ENCODE measurements around the gene HHATL. TPM values are rescaled to one million over a fixed set of nuclear protein-coding genes. Genes with fewer than 3 reads are reported as not detected.

The HHATL gene
- total RNA-seq, 1 donor from 2014 or later, result not detected

DNA sequence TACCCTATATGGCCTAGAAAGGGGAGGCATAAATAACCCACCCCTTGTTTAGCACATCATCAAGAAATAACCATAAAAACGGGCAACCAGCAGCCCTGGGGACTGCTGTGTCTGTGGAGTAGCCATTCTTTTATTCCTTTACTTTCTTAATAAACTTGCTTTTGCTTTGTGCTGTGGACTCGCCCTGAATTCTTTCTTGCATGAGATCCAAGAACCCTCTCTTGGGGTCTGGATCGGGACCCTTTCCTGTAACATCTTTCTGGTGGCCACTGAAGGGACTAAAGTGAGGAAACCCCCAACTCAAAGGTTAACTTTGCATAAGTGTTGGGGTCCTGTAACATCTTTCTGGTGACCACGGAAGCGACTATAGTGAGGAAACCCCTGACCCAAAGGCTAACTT, 15.7 kb upstream of the HHATL start:
- peaks cover 56% of the 10 kb centered on the region for H3K27me3 Mint-ChIP-seq (ENCODE audit: unreplicated experiment)
- H3K4me1 Mint-ChIP-seq (ENCODE audit: unreplicated experiment), result no peaks in the 10 kb centered on the region
- no peaks in the 10 kb centered on the region for H3K36me3 Mint-ChIP-seq (ENCODE audit: unreplicated experiment)
- H3K9me3 Mint-ChIP-seq (ENCODE audit: unreplicated experiment), result no peaks in the 10 kb centered on the region
- TF ChIP-seq, protein P1, sequence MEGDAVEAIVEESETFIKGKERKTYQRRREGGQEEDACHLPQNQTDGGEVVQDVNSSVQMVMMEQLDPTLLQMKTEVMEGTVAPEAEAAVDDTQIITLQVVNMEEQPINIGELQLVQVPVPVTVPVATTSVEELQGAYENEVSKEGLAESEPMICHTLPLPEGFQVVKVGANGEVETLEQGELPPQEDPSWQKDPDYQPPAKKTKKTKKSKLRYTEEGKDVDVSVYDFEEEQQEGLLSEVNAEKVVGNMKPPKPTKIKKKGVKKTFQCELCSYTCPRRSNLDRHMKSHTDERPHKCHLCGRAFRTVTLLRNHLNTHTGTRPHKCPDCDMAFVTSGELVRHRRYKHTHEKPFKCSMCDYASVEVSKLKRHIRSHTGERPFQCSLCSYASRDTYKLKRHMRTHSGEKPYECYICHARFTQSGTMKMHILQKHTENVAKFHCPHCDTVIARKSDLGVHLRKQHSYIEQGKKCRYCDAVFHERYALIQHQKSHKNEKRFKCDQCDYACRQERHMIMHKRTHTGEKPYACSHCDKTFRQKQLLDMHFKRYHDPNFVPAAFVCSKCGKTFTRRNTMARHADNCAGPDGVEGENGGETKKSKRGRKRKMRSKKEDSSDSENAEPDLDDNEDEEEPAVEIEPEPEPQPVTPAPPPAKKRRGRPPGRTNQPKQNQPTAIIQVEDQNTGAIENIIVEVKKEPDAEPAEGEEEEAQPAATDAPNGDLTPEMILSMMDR (IDR thresholded peaks at IDR 0.05), result no peak
- H3K27ac Mint-ChIP-seq (ENCODE audit: unreplicated experiment), result no peak overlapping the region
- peak; percentile 59 for DNase-seq (ENCODE audit: extremely low spot score, unreplicated experiment)
- H3K4me3 Mint-ChIP-seq (ENCODE audit: unreplicated experiment), result no peak overlapping the region

DNA sequence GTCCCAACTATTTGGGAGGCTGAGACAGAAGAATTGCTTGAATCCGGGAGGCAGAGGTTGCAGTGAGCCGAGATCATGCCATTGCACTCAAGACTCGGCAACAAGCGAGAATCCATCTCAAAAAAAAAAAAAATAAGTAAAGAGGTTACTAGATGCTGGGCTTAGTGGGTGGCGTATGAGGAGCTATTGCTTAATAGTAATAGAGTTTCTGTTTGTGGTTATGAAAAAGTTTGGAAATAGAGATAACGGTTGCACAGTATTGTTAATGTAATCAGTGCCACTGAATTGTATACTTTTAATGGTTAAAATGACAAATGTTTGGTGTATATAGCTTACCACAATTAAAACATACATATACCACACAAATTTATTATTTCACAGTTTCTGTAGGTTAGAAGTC, 14.7 kb upstream of the HHATL start:
- TF ChIP-seq, protein P1 (IDR thresholded peaks at IDR 0.05), result no peak

DNA sequence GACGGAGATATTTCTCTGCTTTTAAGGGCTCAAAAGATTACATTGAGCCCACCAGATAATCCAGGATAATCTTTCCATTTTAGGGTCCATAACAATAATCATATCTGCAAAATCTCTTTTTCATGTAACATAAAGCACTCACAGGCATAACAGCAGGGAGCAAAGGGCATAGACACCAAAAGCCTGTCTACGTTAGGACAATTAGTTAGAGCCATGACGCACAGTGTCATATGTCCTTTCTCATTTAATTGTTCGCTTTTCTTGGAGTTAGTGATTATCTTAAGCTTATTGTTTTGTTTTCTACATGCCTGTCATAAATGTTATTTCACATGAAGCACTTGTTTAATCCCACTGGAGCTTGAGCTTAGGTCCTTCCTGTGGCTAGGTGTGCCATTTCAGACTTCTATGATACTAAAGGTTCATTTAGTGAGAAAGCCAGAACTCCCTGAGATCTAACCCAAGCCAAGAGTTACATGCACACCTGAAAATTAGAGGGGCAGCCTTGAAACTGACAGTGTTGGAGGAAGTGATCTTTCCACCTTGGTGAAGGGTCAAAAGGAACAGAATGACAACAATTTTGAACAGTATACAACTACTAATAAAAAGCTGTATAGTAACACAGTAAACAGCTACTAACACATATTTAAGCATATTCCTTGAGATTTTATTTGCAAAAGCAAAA, 11.7 kb upstream of the HHATL start:
- TF ChIP-seq, protein P1 (IDR thresholded peaks at IDR 0.05), result no peak
- H3K4me1 Mint-ChIP-seq (ENCODE audit: unreplicated experiment), result no peaks in the 10 kb centered on the region
- H3K4me3 Mint-ChIP-seq (ENCODE audit: unreplicated experiment), result no peak overlapping the region
- peaks cover 42% of the 10 kb centered on the region for H3K27me3 Mint-ChIP-seq (ENCODE audit: unreplicated experiment)
- DNase-seq (ENCODE audit: extremely low spot score, unreplicated experiment), result no peak
- H3K27ac Mint-ChIP-seq (ENCODE audit: unreplicated experiment), result no peak overlapping the region
- no peaks in the 10 kb centered on the region for H3K36me3 Mint-ChIP-seq (ENCODE audit: unreplicated experiment)
- no peaks in the 10 kb centered on the region for H3K9me3 Mint-ChIP-seq (ENCODE audit: unreplicated experiment)

More for the DNA sequence above, 14.7 kb upstream of the HHATL start:
- Mint-ChIP-seq H3K9me3 (ENCODE audit: unreplicated experiment) (no peaks in the 10 kb centered on the region), H3K4me1 (ENCODE audit: unreplicated experiment) (no peaks in the 10 kb centered on the region), H3K4me3 (ENCODE audit: unreplicated experiment) (no peak overlapping the region), H3K27ac (ENCODE audit: unreplicated experiment) (no peak overlapping the region), H3K36me3 (ENCODE audit: unreplicated experiment) (no peaks in the 10 kb centered on the region), H3K27me3 (ENCODE audit: unreplicated experiment) (peaks cover 54% of the 10 kb centered on the region)
- no peak for DNase-seq (ENCODE audit: extremely low spot score, unreplicated experiment)

DNA sequence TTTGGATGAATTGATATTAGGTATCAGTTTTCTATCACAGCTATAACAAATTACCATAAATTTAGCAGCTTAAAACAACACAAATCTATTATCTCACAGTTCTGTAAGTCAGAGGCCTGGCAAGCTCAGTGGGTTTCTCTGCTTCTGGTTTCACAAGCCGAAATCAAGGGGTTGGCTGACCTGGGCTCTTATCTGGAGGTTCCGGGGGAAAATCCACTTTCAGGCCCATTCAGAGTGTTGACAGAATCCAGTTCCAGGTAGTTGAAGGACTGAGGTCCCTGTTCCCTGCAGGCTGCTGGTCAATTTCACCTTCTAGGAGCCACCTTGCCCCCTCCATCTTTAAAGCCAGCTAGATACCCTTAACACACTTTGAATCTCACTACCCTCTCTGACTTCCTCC, 11.1 kb upstream of the HHATL start:
- peak; percentile 5 for DNase-seq (ENCODE audit: extremely low spot score, unreplicated experiment)
- H3K9me3 Mint-ChIP-seq (ENCODE audit: unreplicated experiment), result no peaks in the 10 kb centered on the region
- H3K4me3 Mint-ChIP-seq (ENCODE audit: unreplicated experiment), result no peak overlapping the region
- H3K27ac Mint-ChIP-seq (ENCODE audit: unreplicated experiment), result no peak overlapping the region
- peaks cover 36% of the 10 kb centered on the region for H3K27me3 Mint-ChIP-seq (ENCODE audit: unreplicated experiment)
- TF ChIP-seq, protein P1 (IDR thresholded peaks at IDR 0.05), result no peak
- H3K36me3 Mint-ChIP-seq (ENCODE audit: unreplicated experiment), result no peaks in the 10 kb centered on the region
- no peaks in the 10 kb centered on the region for H3K4me1 Mint-ChIP-seq (ENCODE audit: unreplicated experiment)

DNA sequence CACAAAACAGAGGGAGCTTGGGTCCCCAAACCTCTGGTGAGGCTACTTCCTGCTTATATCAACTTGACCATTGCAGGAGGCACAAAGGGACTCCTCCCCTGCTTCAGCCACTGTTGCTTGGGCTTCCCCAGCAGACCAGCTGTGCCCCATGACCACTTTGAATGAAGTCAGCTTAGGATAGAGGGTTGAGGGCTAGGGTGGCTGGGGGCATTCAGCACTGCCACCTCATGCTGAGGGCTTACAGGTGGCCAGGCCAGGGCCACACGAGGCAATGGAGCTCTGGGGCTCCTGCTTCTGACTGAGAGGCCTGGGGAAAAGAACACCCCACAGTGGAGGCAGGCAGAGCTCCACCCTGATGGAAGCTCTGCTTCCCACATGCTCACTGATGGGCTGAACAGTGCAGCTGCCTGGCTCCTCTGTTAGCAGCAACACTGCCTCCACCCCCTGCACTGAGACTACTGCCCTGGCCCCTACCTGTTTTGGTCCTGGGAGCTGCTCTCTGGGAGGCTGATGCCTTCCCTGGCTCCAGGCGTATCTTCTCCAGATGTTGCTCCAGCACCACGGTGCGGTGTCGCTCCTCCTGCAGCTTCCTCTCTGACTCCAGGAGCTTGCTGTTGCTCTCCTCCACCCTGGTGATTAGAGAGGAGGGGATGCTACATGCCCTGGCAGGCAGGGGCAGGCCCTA, 10.2 kb upstream of the HHATL start:
- DNase-seq (ENCODE audit: extremely low spot score, unreplicated experiment), result peak; percentile 77
- no peaks in the 10 kb centered on the region for H3K9me3 Mint-ChIP-seq (ENCODE audit: unreplicated experiment)
- H3K4me3 Mint-ChIP-seq (ENCODE audit: unreplicated experiment), result no peak overlapping the region
- peaks cover 29% of the 10 kb centered on the region for H3K27me3 Mint-ChIP-seq (ENCODE audit: unreplicated experiment)
- no peaks in the 10 kb centered on the region for H3K4me1 Mint-ChIP-seq (ENCODE audit: unreplicated experiment)
- H3K36me3 Mint-ChIP-seq (ENCODE audit: unreplicated experiment), result no peaks in the 10 kb centered on the region
- H3K27ac Mint-ChIP-seq (ENCODE audit: unreplicated experiment), result no peak overlapping the region
- TF ChIP-seq, protein P1 (IDR thresholded peaks at IDR 0.05), result no peak

All from osteocyte (in vitro differentiated cells).